GM13977 (cell line): ENCODE results near the gene CADM2.

ENCODE experiments used
- DNase-seq: peaks from one replicate; pipeline ENCODE4 v3.0.0; 2012; ENCODE audit warnings: low spot score
- in situ Hi-C: fragments of 300-500 bp; cut with MboI; formaldehyde crosslinking; loops from one replicate; pipeline ENCODE4 v1.12.0; 2022; ENCODE audit warnings: low sequenced_read_pairs, low pct_unique_long_range_greater_than_20kb, mixed read lengths, inconsistent platforms; ENCODE audit not compliant: unreplicated experiment
- TF ChIP-seq, protein P1 (sequence below): IDR thresholded peaks from 2 replicates; pipeline ENCODE4 v1.5.1; 2012; ENCODE audit warnings: mild to moderate bottlenecking, control low read depth; ENCODE audit not compliant: insufficient read depth; ENCODE audit errors: extremely low read depth, missing control alignments

CADM2 gene

DNA sequence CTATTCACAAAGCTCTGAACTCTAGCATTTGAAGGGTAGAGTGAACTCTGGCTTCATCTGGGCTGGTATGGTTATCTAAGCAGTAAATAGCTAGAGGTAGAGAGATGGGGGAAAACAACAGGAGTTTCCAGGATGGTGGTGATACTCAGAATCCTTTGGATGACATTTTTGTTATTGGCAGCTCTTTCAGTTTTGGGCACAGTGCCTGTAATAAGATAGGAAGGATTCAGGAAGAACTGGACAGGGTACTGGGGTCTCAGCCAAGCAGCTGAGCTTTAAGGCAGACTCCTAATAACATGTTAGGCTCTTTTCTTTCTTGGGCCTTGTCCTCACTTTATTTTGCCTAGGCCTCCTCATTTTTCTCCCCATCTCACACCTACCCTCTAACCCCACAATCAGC is 338.5 kb downstream of the CADM2 start:
- TF ChIP-seq, protein P1, sequence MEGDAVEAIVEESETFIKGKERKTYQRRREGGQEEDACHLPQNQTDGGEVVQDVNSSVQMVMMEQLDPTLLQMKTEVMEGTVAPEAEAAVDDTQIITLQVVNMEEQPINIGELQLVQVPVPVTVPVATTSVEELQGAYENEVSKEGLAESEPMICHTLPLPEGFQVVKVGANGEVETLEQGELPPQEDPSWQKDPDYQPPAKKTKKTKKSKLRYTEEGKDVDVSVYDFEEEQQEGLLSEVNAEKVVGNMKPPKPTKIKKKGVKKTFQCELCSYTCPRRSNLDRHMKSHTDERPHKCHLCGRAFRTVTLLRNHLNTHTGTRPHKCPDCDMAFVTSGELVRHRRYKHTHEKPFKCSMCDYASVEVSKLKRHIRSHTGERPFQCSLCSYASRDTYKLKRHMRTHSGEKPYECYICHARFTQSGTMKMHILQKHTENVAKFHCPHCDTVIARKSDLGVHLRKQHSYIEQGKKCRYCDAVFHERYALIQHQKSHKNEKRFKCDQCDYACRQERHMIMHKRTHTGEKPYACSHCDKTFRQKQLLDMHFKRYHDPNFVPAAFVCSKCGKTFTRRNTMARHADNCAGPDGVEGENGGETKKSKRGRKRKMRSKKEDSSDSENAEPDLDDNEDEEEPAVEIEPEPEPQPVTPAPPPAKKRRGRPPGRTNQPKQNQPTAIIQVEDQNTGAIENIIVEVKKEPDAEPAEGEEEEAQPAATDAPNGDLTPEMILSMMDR, result no peak
- in situ Hi-C loops, result no loop called here
- DNase-seq, result no peak

DNA sequence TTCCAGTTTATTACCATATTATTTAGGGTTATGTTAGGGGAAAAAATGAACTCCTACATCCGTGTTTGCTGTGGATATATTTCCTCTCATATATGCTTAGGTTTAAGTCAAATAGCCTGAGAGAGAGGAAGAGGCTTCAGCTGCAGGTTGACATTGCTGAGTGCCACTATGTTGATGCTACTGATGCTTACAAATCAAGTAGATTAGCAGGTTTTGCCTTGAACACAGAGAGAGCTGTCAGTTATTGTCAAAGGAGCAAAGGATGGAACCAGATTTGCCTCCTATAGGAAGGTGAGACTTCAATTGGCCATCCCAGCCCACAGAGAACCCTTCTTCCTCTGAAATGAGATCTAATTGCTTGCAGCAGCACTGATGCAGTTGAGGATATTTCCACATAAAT is 339.2 kb downstream of the CADM2 start:
- in situ Hi-C loops, result no loop called here
- TF ChIP-seq, protein P1, result no peak
- DNase-seq, result no peak

DNA sequence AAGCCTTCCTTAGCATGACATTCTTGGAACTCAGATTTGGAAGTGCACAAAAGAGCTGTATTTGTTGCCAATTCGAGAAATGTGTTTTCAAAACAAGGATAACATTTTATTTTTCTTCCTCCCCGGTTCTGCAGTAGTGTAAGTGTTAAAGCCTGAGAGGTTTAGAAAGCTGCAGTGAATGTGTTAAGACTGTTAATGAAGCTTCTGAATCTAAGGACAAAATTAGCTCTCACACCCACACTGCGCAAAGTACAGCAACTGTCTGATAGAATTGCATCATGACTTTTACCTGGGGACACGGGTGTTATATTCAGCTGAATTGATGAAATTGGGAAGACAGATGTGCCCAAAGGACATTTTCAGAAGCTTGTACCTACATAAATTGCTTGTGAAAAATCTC is 344.4 kb downstream of the CADM2 start:
- no peak for DNase-seq
- TF ChIP-seq, protein P1, result no peak
- in situ Hi-C loops, result no loop called here

DNA sequence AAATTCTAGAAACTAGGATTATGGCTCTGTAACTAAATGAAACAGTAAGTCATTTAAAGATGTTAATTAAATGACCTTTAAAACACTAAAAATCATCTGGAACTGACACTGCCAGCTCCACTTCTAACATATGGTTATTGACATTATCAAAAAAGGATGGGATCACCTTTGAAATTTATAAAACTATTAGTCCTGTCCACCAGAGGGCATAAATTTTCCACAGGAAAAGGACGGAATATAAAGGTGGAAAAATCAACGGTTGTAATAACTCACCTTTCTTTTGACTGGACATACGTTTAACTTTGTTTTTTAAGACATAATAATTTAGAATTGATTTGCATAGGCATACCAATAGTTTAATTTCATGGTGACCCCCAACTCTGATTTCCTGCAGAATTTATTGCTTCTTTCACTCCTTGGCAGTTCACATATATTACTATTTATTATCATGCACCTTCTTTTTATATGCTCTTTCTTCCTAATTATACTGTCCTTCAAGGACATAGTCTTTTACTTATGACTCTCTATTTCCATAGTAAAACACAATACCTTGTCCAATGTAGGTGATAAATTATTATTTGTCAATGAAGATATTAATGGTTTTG is 345.7 kb downstream of the CADM2 start:
- in situ Hi-C loops, result no loop called here
- no peak for DNase-seq
- TF ChIP-seq, protein P1, result no peak

DNA sequence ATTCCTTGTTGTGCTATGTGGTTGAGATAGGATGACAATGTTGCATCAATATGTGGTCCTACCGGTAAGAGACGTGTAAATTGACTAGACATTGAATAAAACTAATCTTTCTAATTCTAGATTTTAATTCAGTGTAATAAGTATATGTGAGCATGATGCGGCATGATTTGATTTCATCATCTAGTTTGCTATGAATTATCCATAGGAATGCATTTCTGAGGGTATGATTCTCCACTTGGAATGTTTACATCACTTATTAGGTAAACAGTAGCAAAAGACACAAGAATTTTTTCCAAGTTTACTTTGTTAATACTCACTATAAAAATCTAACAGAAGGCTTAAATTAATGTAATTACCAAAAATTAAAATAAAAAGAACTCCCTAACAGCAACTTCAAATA is 353.5 kb downstream of the CADM2 start:
- in situ Hi-C loops, result no loop called here
- DNase-seq, result no peak
- TF ChIP-seq, protein P1, result no peak

DNA sequence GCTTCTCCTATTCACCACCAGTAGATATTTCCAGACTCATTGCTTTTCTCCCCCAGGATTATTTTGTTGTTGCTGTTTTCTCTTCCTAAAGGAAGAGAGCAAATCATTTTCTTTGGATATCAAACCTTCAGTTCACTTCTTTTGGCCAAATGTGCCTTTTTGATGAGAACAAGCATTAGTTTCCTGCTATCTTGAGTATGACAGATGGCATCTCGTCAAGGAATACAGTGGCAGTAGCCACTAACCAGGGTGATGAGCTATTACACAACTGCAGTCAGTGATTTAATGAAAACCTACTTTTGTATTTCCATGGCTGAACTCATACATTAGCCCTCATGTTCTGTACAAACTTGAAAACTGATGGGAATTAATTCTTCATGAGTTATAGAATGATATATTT is 354.6 kb downstream of the CADM2 start:
- in situ Hi-C loops, result no loop called here
- DNase-seq, result no peak
- TF ChIP-seq, protein P1, result no peak

DNA sequence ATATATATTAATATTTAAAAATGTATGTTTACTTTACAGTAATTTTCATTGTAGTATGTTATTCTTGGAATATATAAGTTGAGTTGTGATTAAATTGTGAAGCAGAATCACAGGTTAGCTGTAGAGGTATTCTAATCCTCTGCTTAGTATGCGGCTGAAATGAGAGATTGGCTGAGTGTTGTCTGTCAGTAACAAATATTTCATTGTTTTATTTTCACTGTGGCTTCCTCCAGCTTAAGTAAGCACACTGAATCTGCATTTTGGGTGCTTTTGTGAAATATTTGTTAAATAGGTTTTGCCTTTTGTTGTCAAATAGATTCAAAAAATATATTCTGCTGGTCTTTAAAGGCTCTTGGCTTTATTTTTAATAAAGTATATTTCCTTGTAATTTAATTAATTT is 357.5 kb downstream of the CADM2 start:
- no peak for DNase-seq
- in situ Hi-C loops, result no loop called here

More for the DNA sequence above, 357.5 kb downstream of the CADM2 start:
- TF ChIP-seq, protein P1, result no peak
